Dedifferentiated amniotic fluid mesenchymal stem cell (primary cell): ENCODE measurements around the gene TARBP2.
A peak's percentile ranks its signal among the peaks of the same experiment; 100 is the strongest.
"Not testable (repeated sequence)": the region's sequence is repeated elsewhere in the genome, so short reads cannot be mapped to it uniquely, and the experiment has no call there.

Experiments
- DNase-seq: peaks from one replicate; pipeline ENCODE4 v3.0.0-alpha.2; 2016; ENCODE audit errors: extremely low spot score

TARBP2 gene

DNA sequence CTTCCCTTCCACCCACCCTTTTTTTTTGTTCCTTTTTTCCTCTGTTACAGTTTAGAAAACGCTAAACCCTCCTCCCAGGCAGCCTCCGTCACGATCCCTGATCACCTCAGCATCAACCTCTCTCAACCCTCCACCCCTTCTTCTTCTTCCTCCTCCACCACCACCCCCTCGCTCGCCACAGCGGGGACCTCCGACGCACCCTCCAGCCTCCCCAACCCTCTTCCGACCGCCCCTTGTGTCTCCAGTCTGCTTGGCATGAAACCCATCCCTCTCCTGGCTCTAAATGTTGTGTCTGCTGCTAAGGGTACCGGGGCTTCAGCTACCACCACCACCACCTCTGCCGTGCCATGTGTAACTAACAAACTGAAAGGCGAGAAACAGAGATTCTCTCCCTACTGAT lies 26.3 kb upstream of the TARBP2 start:
- DNase-seq = no peak

DNA sequence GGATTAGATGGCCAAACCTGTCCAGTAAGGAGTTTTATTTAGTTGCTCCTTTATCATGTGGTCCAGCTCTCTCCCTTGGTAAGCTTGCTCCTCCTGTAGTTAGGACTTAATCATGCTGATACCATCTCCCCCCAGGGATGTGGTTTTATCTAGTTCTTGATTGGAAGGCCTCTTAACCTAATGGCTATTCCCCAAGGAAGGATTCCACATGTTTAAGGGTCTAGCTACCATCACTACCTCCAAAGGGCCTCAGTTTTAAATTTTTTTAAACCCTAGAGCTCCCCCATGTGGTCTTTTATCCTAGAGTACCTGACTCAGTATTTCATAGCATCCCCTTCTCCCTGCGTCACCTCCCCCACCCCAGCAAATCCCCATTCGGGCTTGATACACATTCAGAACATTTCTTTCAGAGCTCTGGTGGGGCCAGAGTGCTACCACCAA lies 24.3 kb upstream of the TARBP2 start:
- DNase-seq = no peak

DNA sequence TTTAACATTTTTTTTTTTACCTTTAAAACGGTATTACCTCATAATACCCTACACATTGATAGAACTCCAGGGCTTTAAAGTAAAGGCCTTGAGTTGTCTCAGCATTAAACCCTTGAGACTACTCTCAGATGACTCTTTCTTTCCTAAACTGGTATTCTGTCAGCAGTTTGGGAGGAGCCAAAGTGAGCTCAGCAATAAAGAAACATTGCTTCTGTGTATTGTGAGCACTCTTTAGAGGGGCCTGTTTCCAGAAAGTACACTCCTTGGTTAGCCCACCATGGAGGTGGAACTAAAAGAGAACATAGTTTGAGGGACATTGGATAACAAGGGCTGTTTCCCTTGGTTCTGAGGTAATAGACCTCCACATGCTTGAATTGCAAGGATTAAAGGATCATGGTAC lies 22.2 kb upstream of the TARBP2 start:
- no peak for DNase-seq

DNA sequence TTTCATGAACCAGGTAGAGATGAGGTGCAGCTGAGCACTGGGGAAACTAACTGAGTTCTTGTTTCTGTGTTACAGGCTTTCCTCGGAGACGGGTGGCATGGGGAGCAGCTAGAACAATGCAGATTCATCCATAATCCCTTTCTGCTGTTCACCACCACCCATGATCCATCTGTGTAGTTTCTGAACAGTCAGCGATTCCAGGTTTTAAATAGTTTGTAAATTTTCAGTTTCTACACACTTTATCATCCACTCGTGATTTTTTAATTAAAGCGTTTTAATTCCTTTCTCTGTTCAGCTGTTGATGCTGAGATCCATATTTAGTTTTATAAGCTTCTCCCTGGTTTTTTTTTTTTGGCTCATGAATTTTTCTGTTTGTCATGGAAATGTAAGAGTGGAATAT lies 21.8 kb upstream of the TARBP2 start:
- no peak for DNase-seq

DNA sequence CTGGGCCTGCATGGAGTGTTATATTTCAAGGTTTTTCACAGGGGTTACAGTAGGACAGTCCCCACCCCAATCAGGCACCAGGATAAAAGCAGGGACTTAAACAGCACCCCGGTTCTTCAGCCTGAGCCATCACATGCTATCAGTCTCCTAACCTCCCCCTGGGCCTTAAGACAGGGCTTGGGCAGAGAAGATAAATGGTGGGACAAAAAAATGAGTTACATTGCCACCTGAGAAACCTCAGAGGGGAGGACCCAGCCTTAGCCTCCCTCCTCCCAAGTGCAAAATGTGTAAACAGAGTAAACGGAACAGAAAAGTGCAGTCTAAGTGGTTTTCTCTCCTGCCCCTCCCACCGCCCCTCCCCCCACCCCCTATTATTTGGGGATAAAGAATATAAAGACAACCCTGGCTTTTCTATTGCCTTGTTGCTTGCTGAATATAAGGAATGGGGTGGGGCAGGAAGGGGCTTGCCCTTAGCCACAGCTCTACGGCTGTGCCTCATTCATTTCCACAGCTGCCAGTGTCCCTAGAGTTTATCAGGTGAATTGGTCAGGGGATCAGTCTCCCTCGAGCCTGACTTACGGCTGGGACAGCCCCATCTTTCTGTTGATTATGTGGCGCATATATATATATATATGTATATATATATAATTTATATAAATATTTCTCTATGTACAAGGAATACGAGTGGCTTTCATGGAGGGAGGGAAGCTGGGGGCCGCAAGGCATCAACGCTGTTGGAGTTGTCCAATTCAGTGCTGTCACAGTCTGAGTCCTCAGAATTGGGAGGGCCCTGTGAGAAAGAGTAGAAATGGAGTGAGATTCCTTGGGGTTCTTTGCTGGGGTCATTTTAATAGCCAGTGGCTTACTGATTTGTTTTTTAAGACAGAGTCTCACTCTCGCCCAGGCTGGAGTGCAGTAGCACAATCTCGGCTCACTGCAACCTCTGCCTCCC lies 20.3 kb upstream of the TARBP2 start:
- DNase-seq = no peak

DNA sequence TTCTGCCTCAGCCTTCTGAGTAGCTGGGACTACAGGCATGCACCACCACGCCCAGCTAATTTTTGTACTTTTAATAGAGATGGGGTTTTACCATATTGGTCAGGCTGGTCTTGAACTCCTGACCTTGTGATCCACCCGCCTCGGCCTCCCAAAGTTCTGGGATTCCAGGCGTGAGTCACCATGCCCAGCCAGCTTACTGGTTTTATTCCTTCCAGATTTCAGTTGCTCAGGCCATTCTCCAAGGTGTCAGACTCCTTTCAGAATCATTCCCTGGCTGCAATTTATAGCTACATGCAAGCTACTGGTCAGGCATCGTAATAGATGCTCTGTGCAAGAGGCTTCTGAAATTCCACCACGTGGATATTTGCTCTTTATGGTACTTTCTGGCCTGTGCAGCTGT lies 19.6 kb upstream of the TARBP2 start:
- DNase-seq = not testable (repeated sequence)

DNA sequence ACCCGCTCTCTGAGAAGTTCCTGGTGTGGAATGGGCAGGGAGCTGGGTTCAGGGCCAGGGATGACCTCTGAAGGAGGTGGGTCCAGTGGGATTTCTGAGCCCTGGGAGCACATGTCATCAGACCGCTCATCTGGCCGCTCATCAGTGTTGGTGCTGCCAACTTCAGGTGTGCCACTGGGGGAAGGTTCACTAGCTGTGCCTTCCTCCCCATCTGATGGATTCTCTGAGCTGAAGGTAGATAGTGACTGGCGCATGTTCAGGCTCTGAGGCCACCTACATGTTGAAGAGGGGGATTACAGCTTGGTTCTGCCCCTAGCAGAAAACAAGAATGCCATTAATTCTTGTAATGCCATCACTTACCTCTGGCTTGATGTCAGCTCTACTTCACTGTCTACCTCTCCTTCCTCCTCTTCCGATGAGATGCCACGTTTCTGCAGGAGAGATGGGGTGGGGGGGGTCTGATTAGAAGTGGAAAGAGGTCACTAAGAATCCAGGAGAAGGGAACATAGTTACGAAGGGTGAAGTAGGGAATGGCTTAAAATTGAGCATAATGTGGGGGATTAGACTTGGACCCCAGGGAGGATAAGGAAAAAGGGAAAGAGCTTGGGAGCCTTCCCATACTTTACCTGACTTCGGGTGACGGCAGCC lies 19.0 kb upstream of the TARBP2 start:
- no peak for DNase-seq

DNA sequence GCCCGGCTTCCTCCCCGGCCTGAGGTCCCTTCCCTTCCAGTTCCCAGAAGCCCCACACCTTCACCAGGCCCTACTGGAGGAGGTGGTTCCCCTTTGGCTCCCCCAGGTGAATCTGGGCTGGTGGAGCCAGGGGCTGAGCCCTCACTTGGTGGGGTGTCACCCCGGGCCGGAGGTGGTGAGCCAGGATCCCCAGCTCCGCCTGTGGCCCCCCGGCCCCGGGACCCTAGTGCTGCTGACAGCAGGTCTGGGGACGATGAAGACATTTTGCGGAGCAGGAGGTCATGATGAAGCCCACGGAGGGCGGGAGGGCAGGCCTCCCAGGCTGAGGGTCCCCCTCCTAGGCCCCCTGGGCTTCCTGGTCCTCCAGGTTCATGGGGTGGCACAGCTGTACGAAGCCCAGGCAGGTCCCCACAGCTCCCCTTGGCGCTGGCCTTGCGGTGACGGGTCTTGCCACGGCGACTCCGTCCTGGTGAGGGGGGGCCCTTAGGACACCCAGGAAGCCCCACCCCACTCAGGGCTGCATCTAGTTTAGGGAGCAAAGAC lies 18.4 kb upstream of the TARBP2 start:
- no peak for DNase-seq

DNA sequence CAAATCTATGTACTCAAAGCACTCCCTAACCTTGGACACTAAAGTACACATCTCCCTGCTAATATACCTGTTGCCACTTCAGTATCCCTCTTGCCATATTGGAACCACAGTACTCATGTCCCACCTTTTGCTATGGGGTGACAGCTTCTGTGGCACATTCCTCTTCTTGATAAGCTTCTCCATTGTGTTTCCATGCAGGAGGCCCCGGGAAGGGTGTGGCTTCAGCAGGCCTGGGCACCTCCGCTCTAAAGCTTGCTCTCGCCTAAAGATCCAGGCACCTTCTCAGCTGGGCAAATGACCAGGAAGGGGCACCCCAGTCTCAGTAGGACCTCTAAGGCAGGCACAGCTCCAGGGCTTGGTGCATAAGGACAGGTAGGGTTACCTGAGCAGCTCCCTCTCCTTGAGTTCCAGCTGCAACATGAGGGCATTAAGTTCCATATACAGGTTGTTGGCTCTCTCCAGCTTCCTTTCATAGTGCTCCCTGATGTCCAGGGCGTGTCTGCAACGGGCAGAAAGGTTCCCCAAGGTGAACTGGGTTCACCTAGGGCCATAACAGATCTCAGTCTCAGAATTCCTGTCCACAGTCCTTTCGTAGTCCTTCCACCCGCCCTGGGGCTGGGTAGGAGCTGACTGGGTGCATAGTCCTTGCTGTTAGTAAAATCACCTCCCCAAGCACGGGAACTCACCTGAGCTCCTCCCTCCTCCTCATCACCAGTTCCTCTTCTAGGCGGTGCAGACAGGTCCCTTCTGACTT lies 17.7 kb upstream of the TARBP2 start:
- no peak for DNase-seq

DNA sequence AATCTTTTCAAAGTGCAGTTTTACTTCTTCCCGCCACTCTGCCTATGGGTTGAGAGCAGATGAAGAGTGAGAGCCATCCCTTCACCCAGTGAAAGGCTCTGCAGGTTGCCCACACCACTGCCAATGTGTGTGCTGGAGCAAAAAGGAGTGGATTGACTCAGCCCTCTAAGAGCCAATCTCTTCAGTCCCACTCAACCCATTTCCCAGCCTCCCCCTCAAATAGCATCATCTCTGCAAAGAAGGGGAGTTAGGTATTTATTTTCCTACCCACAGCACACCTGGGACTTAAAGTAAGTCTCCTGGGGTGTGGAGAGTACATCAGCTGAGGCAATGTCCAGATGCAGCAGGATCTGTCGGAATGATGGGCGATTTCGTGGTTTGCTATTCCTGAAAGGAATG lies 17.1 kb upstream of the TARBP2 start:
- DNase-seq = no peak

DNA sequence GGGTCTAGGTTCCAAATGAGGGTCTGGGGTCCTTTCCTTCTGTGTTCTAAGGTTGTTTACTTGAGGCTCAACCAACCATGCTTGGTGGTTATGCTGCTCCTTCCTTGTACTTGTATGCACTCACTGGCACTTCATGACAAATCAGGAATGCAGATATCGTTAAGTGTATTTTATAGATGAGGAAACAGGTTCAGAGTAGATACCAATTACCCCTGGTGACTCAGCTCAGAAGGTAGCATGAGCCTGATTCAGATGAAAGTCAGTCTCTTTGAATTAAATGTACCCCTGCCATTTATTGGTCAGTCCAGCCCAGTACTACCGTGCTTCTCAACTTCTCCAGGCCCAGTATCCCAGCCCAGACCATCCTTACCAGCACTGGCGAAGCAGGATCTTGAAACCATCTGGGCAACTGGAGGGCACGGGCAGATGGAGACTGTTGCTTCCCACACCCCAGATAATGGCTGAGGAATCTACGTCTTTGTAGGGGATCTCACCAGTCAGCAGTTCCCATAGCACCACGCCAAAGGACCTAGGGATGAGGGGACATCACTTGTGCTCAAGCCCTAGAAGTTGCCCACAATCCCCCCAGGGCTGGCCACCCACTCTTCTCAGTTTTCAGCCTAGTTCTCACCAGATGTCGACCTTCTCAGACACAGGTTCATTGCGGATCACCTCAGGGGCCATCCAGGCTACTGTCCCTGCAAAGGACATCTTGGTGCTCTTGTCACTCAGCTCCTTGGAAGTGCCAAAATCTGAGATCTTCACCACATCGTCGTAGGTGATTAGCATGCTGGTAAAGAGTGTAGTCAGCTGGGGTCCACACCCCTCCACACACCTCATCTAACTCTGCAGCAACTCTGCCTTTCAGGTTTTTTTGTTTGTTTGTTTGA lies 16.2 kb upstream of the TARBP2 start:
- DNase-seq = no peak

DNA sequence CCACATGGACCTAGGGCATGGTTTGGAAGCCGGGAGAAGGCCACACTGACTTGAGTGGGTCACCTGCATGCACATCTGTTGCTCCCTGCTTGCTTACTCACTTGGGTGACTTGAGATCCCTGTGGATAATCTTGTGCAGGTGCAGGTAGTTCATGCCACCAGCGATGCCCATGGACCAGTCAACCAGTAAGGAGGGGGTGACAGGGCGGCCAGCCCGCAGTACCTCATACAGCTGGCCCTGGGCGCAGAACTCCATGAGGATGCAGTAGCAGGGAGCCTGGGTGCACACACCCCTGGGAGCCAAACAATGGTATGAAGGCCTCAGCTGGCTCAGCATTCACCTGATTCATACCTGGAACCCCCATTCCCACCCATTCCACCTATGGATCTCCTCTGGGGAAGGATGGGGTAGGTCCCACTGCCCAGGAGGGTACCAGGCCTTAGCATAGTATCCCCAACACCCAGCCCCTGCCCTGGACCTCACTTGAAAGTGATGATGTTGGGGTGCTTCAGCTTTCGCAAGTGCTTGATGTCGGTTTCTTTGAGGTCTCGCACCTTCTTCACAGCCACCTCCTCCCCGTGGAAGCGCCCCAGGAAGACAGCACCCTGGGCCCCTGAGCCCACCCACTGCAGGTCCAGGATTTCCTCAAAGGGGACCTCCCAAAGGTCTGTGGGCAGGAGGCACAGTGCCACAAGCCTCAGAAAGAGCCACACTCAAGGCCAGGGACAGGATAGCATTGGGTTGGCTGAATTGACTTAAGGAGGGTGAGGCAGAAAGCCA lies 14.9 kb upstream of the TARBP2 start:
- DNase-seq = no peak

DNA sequence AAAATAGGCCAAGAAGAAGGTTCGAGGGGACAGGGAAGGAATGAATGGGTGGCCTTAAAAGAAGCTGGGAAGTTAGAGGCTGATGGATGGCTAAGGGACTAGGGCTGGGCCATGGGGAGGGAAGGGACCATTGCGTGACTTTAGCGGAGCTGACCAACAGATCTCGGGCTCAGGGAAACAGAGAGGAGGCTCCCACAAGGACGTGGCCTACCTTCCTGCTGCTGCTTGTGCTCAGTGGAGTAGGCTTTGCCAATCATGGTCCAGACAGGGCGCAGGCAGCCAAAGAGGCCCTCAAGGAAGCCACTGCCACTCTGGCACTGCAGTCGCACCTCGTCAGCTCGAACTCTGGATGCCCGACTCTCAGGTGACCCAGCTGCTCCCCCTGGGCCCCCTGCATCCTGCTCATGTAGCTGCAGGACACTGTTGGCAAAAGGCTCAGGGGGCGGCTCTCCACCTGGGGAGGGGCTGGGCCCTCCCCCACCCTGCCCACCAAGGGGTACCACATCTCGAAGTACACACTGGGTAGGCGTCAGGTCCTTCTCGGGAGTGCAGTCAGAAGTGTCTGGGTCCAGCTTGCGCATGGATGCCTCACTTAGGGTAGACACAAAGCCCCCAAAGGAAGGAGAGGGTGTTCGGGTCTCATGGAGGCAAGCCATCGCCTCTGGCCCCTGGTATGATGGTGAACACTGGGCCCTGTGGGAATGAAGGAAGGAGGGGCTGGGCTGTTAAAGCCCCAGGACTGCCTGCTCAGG lies 14.2 kb upstream of the TARBP2 start:
- no peak for DNase-seq

DNA sequence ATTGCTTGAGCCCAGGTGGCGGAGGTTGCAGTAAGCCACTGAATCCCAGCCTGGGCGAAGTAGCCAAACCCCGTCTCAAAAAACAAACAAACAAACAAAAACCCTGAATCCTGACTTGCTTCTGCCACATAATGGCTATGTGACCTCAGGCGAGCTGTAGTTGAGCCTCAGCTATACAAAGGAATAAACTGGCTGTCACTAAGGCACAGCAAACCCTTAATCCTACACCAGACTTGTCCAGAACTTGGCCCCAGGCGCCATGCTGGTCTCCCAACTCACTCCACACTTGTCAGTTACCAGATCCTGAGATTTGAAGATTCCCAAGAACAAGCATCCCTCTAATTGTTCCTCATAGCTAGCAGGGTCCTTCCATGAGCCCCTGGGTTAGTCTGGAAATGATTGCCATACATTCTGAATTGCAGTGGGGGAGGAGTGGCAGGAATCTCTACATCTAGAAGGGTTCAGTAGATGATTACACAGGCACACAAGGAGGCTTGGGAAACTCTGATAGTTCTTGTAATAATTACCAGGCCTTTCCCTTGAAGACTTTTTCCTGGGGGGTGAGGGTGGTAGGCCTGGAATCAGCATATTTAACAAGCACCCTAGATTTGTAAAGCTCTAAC lies 11.7 kb upstream of the TARBP2 start:
- DNase-seq = no peak

DNA sequence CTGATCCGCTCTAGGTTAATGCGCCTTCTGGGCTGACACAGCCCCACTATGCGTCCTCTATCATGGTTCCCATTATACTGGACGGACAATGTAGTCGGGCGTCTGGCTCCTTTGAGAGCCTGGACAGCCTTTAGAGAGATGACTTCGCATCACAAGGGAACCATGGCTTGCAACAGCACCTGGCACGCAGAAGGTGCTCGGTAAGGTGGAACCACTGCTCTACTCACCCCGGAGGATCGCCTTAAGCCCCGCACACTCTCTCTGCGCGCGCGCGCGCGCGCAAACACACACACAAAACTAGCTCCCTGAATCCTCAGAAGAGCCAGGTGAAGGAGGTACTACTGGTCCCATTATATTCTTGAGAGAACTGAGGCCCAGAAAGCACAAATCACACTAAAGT lies 8.9 kb upstream of the TARBP2 start:
- DNase-seq = no peak

DNA sequence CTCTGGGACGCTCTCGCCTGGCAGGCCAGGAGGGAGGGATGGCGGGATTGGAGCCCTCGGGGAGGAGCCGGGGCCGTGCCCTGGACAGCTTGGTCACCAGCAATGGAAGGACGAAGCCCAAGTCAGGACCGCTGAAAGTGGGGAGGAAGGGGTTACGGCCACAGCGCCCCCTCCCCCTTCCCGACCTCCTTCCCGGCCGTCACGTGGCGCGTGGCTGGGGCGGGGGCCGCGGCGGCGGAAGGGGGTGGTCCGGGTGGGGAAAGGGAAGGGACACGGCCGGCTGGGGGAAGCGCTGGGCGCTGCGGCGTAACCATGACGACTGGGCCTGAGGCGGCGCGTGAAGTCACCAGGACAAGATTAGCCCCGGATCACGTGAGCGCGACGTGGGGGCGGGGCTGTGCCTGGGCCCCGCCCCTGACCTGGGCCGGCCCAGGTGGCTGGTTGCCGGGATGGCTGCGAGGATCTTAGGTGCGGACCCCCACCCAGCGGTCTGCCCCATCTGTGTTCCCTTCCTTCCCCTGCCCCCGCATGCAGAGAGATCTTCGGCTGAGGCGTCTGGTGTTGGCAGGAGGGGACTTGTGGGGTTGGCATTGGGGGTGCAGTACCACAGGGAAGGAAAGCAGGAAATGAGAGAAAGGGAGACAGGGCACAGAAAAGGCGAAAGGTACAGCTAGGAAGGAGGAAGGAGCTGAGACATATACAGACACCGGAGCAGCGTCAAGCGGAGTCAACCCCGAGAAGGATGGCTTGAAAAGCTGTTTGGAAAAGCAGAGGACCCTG lies 8.1 kb upstream of the TARBP2 start:
- DNase-seq = peak; percentile 81

DNA sequence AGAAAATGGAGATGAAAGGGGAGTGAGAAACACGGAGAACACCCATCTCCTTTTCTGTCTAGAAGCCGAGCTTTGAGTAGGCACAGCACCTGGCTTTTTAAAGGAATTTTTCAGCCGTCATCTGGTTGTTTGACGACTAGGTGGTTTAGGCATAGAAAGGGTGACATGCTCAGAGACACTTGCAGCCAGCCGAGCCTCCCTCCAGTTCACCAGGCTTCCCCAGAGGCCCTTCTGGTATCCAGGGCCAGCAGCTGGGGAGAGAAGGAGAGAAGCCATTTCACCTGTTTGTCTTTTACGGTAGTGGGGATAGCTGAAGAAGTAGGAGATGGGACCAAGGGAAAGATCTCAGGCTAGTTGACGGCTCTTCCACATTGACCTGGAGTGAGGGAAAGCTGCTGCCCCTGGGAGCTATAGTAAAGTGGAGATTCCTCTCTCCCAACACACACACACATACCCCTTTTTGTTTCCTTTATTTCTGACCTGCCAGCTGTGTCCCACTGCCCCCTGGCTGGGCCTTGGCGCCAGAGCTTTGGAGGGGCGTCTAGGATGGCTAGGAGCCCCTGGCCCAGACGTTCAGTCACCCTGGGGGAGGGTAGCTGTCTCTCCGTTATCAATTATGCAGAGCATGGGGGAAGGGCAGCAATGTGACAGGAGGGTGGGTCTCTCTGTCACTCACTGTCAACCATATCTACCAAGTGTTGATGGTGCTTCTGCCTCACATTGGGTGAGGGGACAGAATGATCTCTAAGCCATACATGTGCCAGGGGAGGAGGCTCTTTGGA lies 7.3 kb upstream of the TARBP2 start:
- DNase-seq = no peak
